Upper lobe of left lung (tissue), 6 donors: ENCODE data around the gene CACNA2D1. TPM values are rescaled to one million over a fixed set of nuclear protein-coding genes. Genes with fewer than 3 reads are reported as not detected.
A peak's percentile ranks its signal among the peaks of the same experiment; 100 is the strongest.

Experiments used
- ATAC-seq, 2 donors: fragments of 200-7000 bp; cut with Tn5 transposase; one replicate each; pipeline ENCODE4 v1.9.1; 2022; ENCODE audit warnings: mild to moderate bottlenecking in 2 of 2, moderate library complexity in 2 of 2; ENCODE audit not compliant: low FRiP score in 2 of 2
- DNase-seq, 2 donors: peaks; one replicate each; pipeline ENCODE4 v3.0.0-alpha.2; 2019 to 2020
- H3K27ac ChIP-seq, 4 donors: fragments of 200-600 bp; sonication (generic); one replicate each; pipeline ENCODE4 v1.5.1; 2016 to 2019
- H3K27me3 ChIP-seq, 4 donors: fragments of 200-600 bp; sonication (generic); one replicate each; pipeline ENCODE4 v1.5.1; 2017 to 2019
- H3K36me3 ChIP-seq, 4 donors: fragments of 200-600 bp; sonication (generic); one replicate each; pipeline ENCODE4 v1.5.1; 2016 to 2019
- H3K4me1 ChIP-seq, 4 donors: fragments of 200-600 bp; sonication (generic); one replicate each; pipeline ENCODE4 v1.5.1; 2018 to 2019
- H3K4me3 ChIP-seq, 4 donors: fragments of 200-600 bp; sonication (generic); one replicate each; pipeline ENCODE4 v1.5.1; 2017 to 2019; ENCODE audit warnings: mild to moderate bottlenecking in 2 of 4, moderate library complexity in 1 of 4
- H3K9me3 ChIP-seq, 4 donors: fragments of 200-600 bp; sonication (generic); one replicate each; pipeline ENCODE4 v1.5.1; 2018 to 2019
- CTCF ChIP-seq, 6 experiments: fragments of 450-650 bp in 4 of 6; fragments of 200-600 bp in 2 of 6; sonication (generic) in 2 of 6; IDR thresholded peaks; one replicate each; pipeline ENCODE4 v1.5.1; 2016 to 2019; ENCODE audit warnings: antibody characterized with exemption in 6 of 6
- EP300 ChIP-seq, 4 donors: sonication (generic); formaldehyde crosslinking; IDR thresholded peaks; one replicate each; pipeline ENCODE4 v1.5.1; 2017; ENCODE audit warnings: antibody characterized with exemption in 4 of 4, control low read depth in 2 of 4
- POLR2A ChIP-seq, 4 donors: fragments of 450-650 bp; IDR thresholded peaks; one replicate each; pipeline ENCODE4 v1.5.1; 2016 to 2017; ENCODE audit warnings: antibody characterized with exemption in 4 of 4, mild to moderate bottlenecking in 2 of 4
- POLR2AphosphoS5 ChIP-seq, 2 donors: sonication (generic); formaldehyde crosslinking; IDR thresholded peaks; one replicate each; pipeline ENCODE4 v1.5.1; 2017; ENCODE audit warnings: antibody characterized with exemption in 2 of 2
- WGBS, 2 donors: methylation state at CpG; one replicate each; pipeline ENCODE4 v1.1.5; 2017 to 2018; 5-methylcytosine and 5-hydroxymethylcytosine counted together
- total RNA-seq, 6 donors: library from RNA; depleted of rRNA in 4 of 6; stranded (reverse); fragments of >200 nt in 4 of 6; gene quantifications; one replicate each; pipeline versions ENCODE4 v1.1.0 to v1.2.1, GENCODE V29; 2016 to 2021
- donor health status: DM: no; HTN: no; CAD: no; lungs with moderate emphysema.
- donor health status: DM: no; HTN: yes; CAD: no; lungs with severe emphysema.

CACNA2D1 gene
- total RNA-seq: 10 to 100 TPM in 3 of 6 donors, 1 to 10 TPM in 3; 6.7 to 85.9 (median 9.6) TPM

- ATAC-seq (peak; percentile 88 to 95), DNase-seq (peak; percentile 60 to 93)
- H3K4me3 ChIP-seq: peak within 1 kb of the TSS; percentile 56 to 75 (median 68)
- peaks cover 0 to 3% (median 1%) of the 10 kb centered on the region in 4 donors for H3K27me3 ChIP-seq
- peak within 1 kb of the TSS; percentile 76 to 87 (median 84) for H3K27ac ChIP-seq
- TF ChIP-seq CTCF (IDR thresholded peaks at IDR 0.05): no peak
- no peak for TF ChIP-seq POLR2AphosphoS5 (IDR thresholded peaks at IDR 0.05)
- TF ChIP-seq EP300 (IDR thresholded peaks at IDR 0.05): no peak
- peak in 1 of 4 donors; percentile 8 for TF ChIP-seq POLR2A (IDR thresholded peaks at IDR 0.05)
- H3K9me3 ChIP-seq: no peaks in the 10 kb centered on the region
- WGBS, 2 donors: 3% methylated on average over 28 of the region's 82 CpGs; no CpG with 5 or more reads in 1 of the 2 donors
- peaks cover 0 to 25% (median 8%) of the 10 kb centered on the region in 4 donors for H3K4me1 ChIP-seq
- no peaks in the 10 kb centered on the region for H3K36me3 ChIP-seq
Observed at GRCh38 chr7:82443547-82444219, at the start of gene CACNA2D1. Gene CACNA2D1 (minus strand): TSS chr7:82443777.

GRCh38 chr7:82481499-82482097 lies 38.0 kb upstream of the CACNA2D1 start:
- H3K27ac ChIP-seq: no peak overlapping the region
- WGBS, 2 donors: 84 to 85% methylated on average over 3 of the region's 3 CpGs
- ATAC-seq: no peak
- H3K4me3 ChIP-seq: no peak overlapping the region
- TF ChIP-seq CTCF (IDR thresholded peaks at IDR 0.05) (peak; percentile 13 to 56 (median 50)), POLR2AphosphoS5 (IDR thresholded peaks at IDR 0.05) (no peak), POLR2A (IDR thresholded peaks at IDR 0.05) (no peak), EP300 (IDR thresholded peaks at IDR 0.05) (no peak)
- no peaks in the 10 kb centered on the region for H3K4me1 ChIP-seq
- H3K9me3 ChIP-seq: no peaks in the 10 kb centered on the region
- no peaks in the 10 kb centered on the region for H3K36me3 ChIP-seq
- H3K27me3 ChIP-seq: no peaks in the 10 kb centered on the region
- DNase-seq: no peak

- Histone ChIP-seq H3K27me3 (no peaks in the 10 kb centered on the region), H3K4me1 (no peaks in the 10 kb centered on the region), H3K36me3 (no peaks in the 10 kb centered on the region), H3K27ac (no peak overlapping the region), H3K9me3 (no peaks in the 10 kb centered on the region), H3K4me3 (no peak overlapping the region)
- TF ChIP-seq EP300 (IDR thresholded peaks at IDR 0.05): no peak
- no peak for TF ChIP-seq POLR2A (IDR thresholded peaks at IDR 0.05)
- no peak for TF ChIP-seq POLR2AphosphoS5 (IDR thresholded peaks at IDR 0.05)
- no peak for TF ChIP-seq CTCF (IDR thresholded peaks at IDR 0.05)
- WGBS, 2 donors: 35 to 37% methylated on average over 2 of the region's 2 CpGs
- no peak for ATAC-seq
- no peak for DNase-seq
Observed at GRCh38 chr7:82477733-82478515, 34.3 kb upstream of the CACNA2D1 start.

GRCh38 chr7:82472966-82473365 lies 29.4 kb upstream of the CACNA2D1 start:
- TF ChIP-seq POLR2AphosphoS5 (IDR thresholded peaks at IDR 0.05): no peak
- TF ChIP-seq EP300 (IDR thresholded peaks at IDR 0.05): no peak
- no peak for TF ChIP-seq CTCF (IDR thresholded peaks at IDR 0.05)
- TF ChIP-seq POLR2A (IDR thresholded peaks at IDR 0.05): no peak
- WGBS, 2 donors: 86 to 89% methylated on average over 9 of the region's 9 CpGs
- Histone ChIP-seq H3K4me1 (no peaks in the 10 kb centered on the region), H3K27ac (no peak overlapping the region), H3K4me3 (no peak overlapping the region), H3K9me3 (no peaks in the 10 kb centered on the region), H3K36me3 (no peaks in the 10 kb centered on the region), H3K27me3 (no peaks in the 10 kb centered on the region)
- DNase-seq (no peak), ATAC-seq (no peak)
